ENCODE results near the gene PRKAG2. TPM values are rescaled to one million over a fixed set of nuclear protein-coding genes. Genes with fewer than 3 reads are reported as not detected.

PRKAG2 gene
- total RNA-seq, 1 donor from 2014 or later: 13.5 TPM

GRCh38 chr7:151905353-151905752 lies 28.4 kb upstream of the PRKAG2 start:
- Mint-ChIP-seq H3K36me3 (ENCODE audit: unreplicated experiment) (no peaks in the 10 kb centered on the region), H3K9me3 (ENCODE audit: unreplicated experiment) (peaks cover 7% of the 10 kb centered on the region), H3K27ac (ENCODE audit: unreplicated experiment) (no peak overlapping the region), H3K27me3 (ENCODE audit: unreplicated experiment) (peaks cover 47% of the 10 kb centered on the region), H3K4me3 (ENCODE audit: unreplicated experiment) (no peak overlapping the region), H3K4me1 (ENCODE audit: unreplicated experiment) (no peaks in the 10 kb centered on the region)
- no peak for TF ChIP-seq CTCF (IDR thresholded peaks at IDR 0.05)
- no peak for DNase-seq (ENCODE audit: extremely low spot score, unreplicated experiment)

- H3K4me3 Mint-ChIP-seq (ENCODE audit: unreplicated experiment): no peak overlapping the region
- no peak overlapping the region for H3K27ac Mint-ChIP-seq (ENCODE audit: unreplicated experiment)
- TF ChIP-seq CTCF (IDR thresholded peaks at IDR 0.05): no peak
- no peaks in the 10 kb centered on the region for H3K4me1 Mint-ChIP-seq (ENCODE audit: unreplicated experiment)
- H3K27me3 Mint-ChIP-seq (ENCODE audit: unreplicated experiment): peaks cover 56% of the 10 kb centered on the region
- no peak for DNase-seq (ENCODE audit: extremely low spot score, unreplicated experiment)
- peaks cover 7% of the 10 kb centered on the region for H3K9me3 Mint-ChIP-seq (ENCODE audit: unreplicated experiment)
- no peaks in the 10 kb centered on the region for H3K36me3 Mint-ChIP-seq (ENCODE audit: unreplicated experiment)
Measured at GRCh38 chr7:151904270-151904669, 27.4 kb upstream of the PRKAG2 start.

GRCh38 chr7:151903249-151904032 lies 26.5 kb upstream of the PRKAG2 start:
- no peak overlapping the region for H3K27ac Mint-ChIP-seq (ENCODE audit: unreplicated experiment)
- no peaks in the 10 kb centered on the region for H3K36me3 Mint-ChIP-seq (ENCODE audit: unreplicated experiment)
- no peak overlapping the region for H3K4me3 Mint-ChIP-seq (ENCODE audit: unreplicated experiment)
- peaks cover 49% of the 10 kb centered on the region for H3K27me3 Mint-ChIP-seq (ENCODE audit: unreplicated experiment)
- H3K4me1 Mint-ChIP-seq (ENCODE audit: unreplicated experiment): no peaks in the 10 kb centered on the region
- no peak for DNase-seq (ENCODE audit: extremely low spot score, unreplicated experiment)
- H3K9me3 Mint-ChIP-seq (ENCODE audit: unreplicated experiment): peaks cover 7% of the 10 kb centered on the region
- no peak for TF ChIP-seq CTCF (IDR thresholded peaks at IDR 0.05)

- peaks cover 3% of the 10 kb centered on the region for H3K4me1 Mint-ChIP-seq (ENCODE audit: unreplicated experiment)
- TF ChIP-seq CTCF (IDR thresholded peaks at IDR 0.05): no peak
- H3K27me3 Mint-ChIP-seq (ENCODE audit: unreplicated experiment): peaks cover 50% of the 10 kb centered on the region
- H3K4me3 Mint-ChIP-seq (ENCODE audit: unreplicated experiment): no peak overlapping the region
- DNase-seq (ENCODE audit: extremely low spot score, unreplicated experiment): no peak
- no peak overlapping the region for H3K27ac Mint-ChIP-seq (ENCODE audit: unreplicated experiment)
- H3K36me3 Mint-ChIP-seq (ENCODE audit: unreplicated experiment): no peaks in the 10 kb centered on the region
- H3K9me3 Mint-ChIP-seq (ENCODE audit: unreplicated experiment): peaks cover 7% of the 10 kb centered on the region
Measured at GRCh38 chr7:151902311-151902710, 25.4 kb upstream of the PRKAG2 start.

GRCh38 chr7:151901828-151902227 lies 24.9 kb upstream of the PRKAG2 start:
- Mint-ChIP-seq H3K4me3 (ENCODE audit: unreplicated experiment) (no peak overlapping the region), H3K27me3 (ENCODE audit: unreplicated experiment) (peaks cover 47% of the 10 kb centered on the region), H3K36me3 (ENCODE audit: unreplicated experiment) (no peaks in the 10 kb centered on the region), H3K9me3 (ENCODE audit: unreplicated experiment) (peaks cover 5% of the 10 kb centered on the region), H3K27ac (ENCODE audit: unreplicated experiment) (no peak overlapping the region), H3K4me1 (ENCODE audit: unreplicated experiment) (peaks cover 5% of the 10 kb centered on the region)
- TF ChIP-seq CTCF (IDR thresholded peaks at IDR 0.05): no peak
- no peak for DNase-seq (ENCODE audit: extremely low spot score, unreplicated experiment)
